K562 (cell line): ENCODE results near the gene SEPTIN8. TPM values are rescaled to one million over a fixed set of nuclear protein-coding genes. Genes with fewer than 3 reads are reported as not detected.

ENCODE experiments used
- ATAC-seq: fragments of 200-7000 bp; cut with Tn5 transposase; 3 replicates; pipeline ENCODE4 v1.9.1; 2020; ENCODE audit warnings: moderate library complexity
- BruUV-seq: library from RNA; stranded (reverse); fragments of 400-500 nt; replicated peaks from 2 replicates; lab custom pipeline; 2021; lab: Mats Ljungman, UMichigan
- CTCF ChIA-PET: fragments of 300-600 bp; formaldehyde crosslinking; extraction: SDS; loops from one replicate; lab custom pipeline; 2021; ENCODE audit warnings: low intra/inter-chr PET ratio; lab: Yijun Ruan, JAX
- POLR2A ChIA-PET: fragments of 300-600, 350-650 bp; sonication (Branson Sonifier 250); formaldehyde crosslinking; extraction: SDS; loops from one replicate; lab custom pipeline; 2021; ENCODE audit warnings: antibody characterized with exemption, inconsistent platforms; lab: Yijun Ruan, JAX
- DNase-seq, 4 experiments: peaks; one replicate each; pipeline versions ENCODE4 v3.0.0 to v3.0.0-alpha.2; 2011 to 2018; ENCODE audit warnings: low spot score in 3 of 4, mixed read lengths in 3 of 4; ENCODE audit errors: extremely low read depth in 1 of 4
- FAIRE-seq: peaks from 2 replicates; lab custom pipeline; 2011; peaks lifted over from hg19 to GRCh38; lab: Jason Lieb, UNC
- H2AFZ ChIP-seq: 2 replicates; pipeline ENCODE4 v1.6.0; 2011; ENCODE audit warnings: low read depth, low read length, control low read depth, inconsistent platforms
- H3K27ac ChIP-seq: fragments of 200-600 bp; 3 replicates; pipeline ENCODE4 v1.8.0; 2011; ENCODE audit warnings: low read depth, mild to moderate bottlenecking, control low read depth, inconsistent platforms, low read length, moderate library complexity, mixed read lengths; ENCODE audit errors: extremely low read depth
- H3K27me3 ChIP-seq, 2 experiments: fragments of 300-600 bp in 1 of 2; 2 replicates in 1 of 2; 3 replicates in 1 of 2; pipeline versions ENCODE4 v1.6.0 to v1.8.0; 2011; ENCODE audit warnings: inconsistent platforms in 2 of 2, low read length in 2 of 2, mild to moderate bottlenecking in 1 of 2, mixed read lengths in 1 of 2, moderate library complexity in 1 of 2; ENCODE audit not compliant: control insufficient read depth in 2 of 2, insufficient read depth in 2 of 2
- H3K36me3 ChIP-seq: fragments of 300-600 bp; 3 replicates; pipeline ENCODE4 v1.8.0; 2011; ENCODE audit warnings: mild to moderate bottlenecking, low read length, inconsistent platforms; ENCODE audit not compliant: control insufficient read depth, insufficient read depth
- H3K4me1 ChIP-seq, 2 experiments: fragments of 200-600 bp in 1 of 2; replicated peaks in 1 of 2; 2 replicates in 1 of 2; 3 replicates in 1 of 2; pipeline versions ENCODE4 v1.5.1 to v1.8.0; 2011; ENCODE audit warnings: inconsistent platforms in 2 of 2, low read length in 2 of 2, mild to moderate bottlenecking in 1 of 2, mixed read lengths in 1 of 2, moderate library complexity in 1 of 2; ENCODE audit not compliant: control insufficient read depth in 2 of 2, insufficient read depth in 2 of 2
- H3K4me2 ChIP-seq: 2 replicates; pipeline ENCODE4 v1.6.1; 2011; ENCODE audit warnings: low read length, control low read depth, inconsistent platforms, mixed read lengths; ENCODE audit not compliant: insufficient read depth
- H3K4me3 ChIP-seq: fragments of 200-600 bp; sonication (generic), shearing (Covaris generic); 2 replicates; pipeline ENCODE4 v1.5.1; 2016; ENCODE audit warnings: control low read depth, inconsistent platforms
- H3K79me2 ChIP-seq: fragments of 200-600 bp; 3 replicates; pipeline ENCODE4 v1.8.0; 2011; ENCODE audit warnings: low read length, inconsistent platforms; ENCODE audit not compliant: control insufficient read depth, insufficient read depth
- H3K9ac ChIP-seq, 2 experiments: 2 replicates each; pipeline versions ENCODE4 v1.6.0 to v1.6.1; 2011; ENCODE audit warnings: low read depth in 2 of 2, low read length in 2 of 2, control low read depth in 1 of 2, inconsistent platforms in 1 of 2, mild to moderate bottlenecking in 1 of 2, mixed read lengths in 1 of 2; ENCODE audit not compliant: insufficient read depth in 1 of 2
- H3K9me1 ChIP-seq: one replicate; pipeline ENCODE4 v1.6.0; 2011; ENCODE audit warnings: inconsistent platforms, mild to moderate bottlenecking, low read length, moderate library complexity; ENCODE audit not compliant: control insufficient read depth, insufficient read depth
- H3K9me3 ChIP-seq: replicated peaks from 2 replicates; pipeline ENCODE4 v1.5.1; 2011; ENCODE audit warnings: low read depth, low read length, inconsistent platforms; ENCODE audit not compliant: control insufficient read depth, insufficient read depth
- H4K20me1 ChIP-seq: replicated peaks from 2 replicates; pipeline ENCODE4 v1.6.1; 2011; ENCODE audit warnings: low read length, inconsistent platforms, mixed read lengths; ENCODE audit not compliant: control insufficient read depth, insufficient read depth
- ERF ChIP-seq: fragments of 450-650 bp; formaldehyde crosslinking; IDR thresholded peaks from 2 replicates; pipeline ENCODE4 v1.4.0; 2020; ENCODE audit warnings: mild to moderate bottlenecking, mixed read lengths
- FIP1L1 ChIP-seq: fragments of 200-400 bp; formaldehyde crosslinking; IDR thresholded peaks from 2 replicates; pipeline ENCODE4 v1.6.1; 2018; ENCODE audit warnings: mild to moderate bottlenecking, low read depth, low read length; ENCODE audit not compliant: poor library complexity, severe bottlenecking
- HNRNPL ChIP-seq: fragments of 200-400 bp; formaldehyde crosslinking; IDR thresholded peaks from 2 replicates; pipeline ENCODE4 v1.6.1; 2017; ENCODE audit warnings: low read depth, mild to moderate bottlenecking, low read length
- ID3 ChIP-seq, 2 experiments: fragments of 250-450 bp in 1 of 2; fragments of 450-650 bp in 1 of 2; sonication (Bioruptor Pico) in 1 of 2; IDR thresholded peaks; 2 replicates each; pipeline versions ENCODE4 v1.6.1 to v1.8.0; 2016 to 2021; ENCODE audit warnings: mild to moderate bottlenecking in 2 of 2, moderate library complexity in 2 of 2, missing compliant biosample characterization in 1 of 2, missing genetic modification characterization in 1 of 2
- PHF8 ChIP-seq: fragments of 200-600 bp; sonication (generic); IDR thresholded peaks from 2 replicates; pipeline ENCODE4 v1.6.1; 2012; ENCODE audit warnings: mixed run types, mild to moderate bottlenecking, inconsistent platforms, low read length, moderate library complexity, borderline replicate concordance
- REST ChIP-seq, 2 experiments: fragments of 450-650 bp; formaldehyde crosslinking in 1 of 2; IDR thresholded peaks; 2 replicates each; pipeline versions ENCODE4 v1.4.0 to v1.6.1; 2014 to 2020; ENCODE audit warnings: mild to moderate bottlenecking in 2 of 2, borderline replicate concordance in 1 of 2, low read depth in 1 of 2
- SREBF1 ChIP-seq: fragments of 150-350 bp; IDR thresholded peaks from 2 replicates; pipeline ENCODE4 v1.6.1; 2014; ENCODE audit warnings: antibody characterized with exemption, low read depth, low read length, borderline replicate concordance
- TAL1 ChIP-seq: fragments of 450-650 bp; IDR thresholded peaks from 2 replicates; pipeline ENCODE4 v1.6.1; 2016; ENCODE audit warnings: mild to moderate bottlenecking
- TEAD4 ChIP-seq, 2 experiments: sonication (generic) in 1 of 2; formaldehyde crosslinking in 1 of 2; IDR thresholded peaks; 2 replicates each; pipeline versions ENCODE4 v1.6.1 to v1.8.0; 2012 to 2022; ENCODE audit warnings: borderline replicate concordance in 1 of 2, inconsistent platforms in 1 of 2, low read length in 1 of 2, mild to moderate bottlenecking in 1 of 2, missing genetic modification reagents in 1 of 2
- ZNF224 ChIP-seq: sonication (generic); formaldehyde crosslinking; IDR thresholded peaks from 2 replicates; pipeline ENCODE4 v1.8.0; 2022; ENCODE audit warnings: mild to moderate bottlenecking, missing genetic modification reagents
- ZNF445 ChIP-seq: fragments of 250-450 bp; sonication (Bioruptor Pico); IDR thresholded peaks from 2 replicates; pipeline ENCODE4 v1.4.0; 2020; ENCODE audit warnings: low read depth, mild to moderate bottlenecking, moderate library complexity
- ZNF77 ChIP-seq: fragments of 250-450 bp; sonication (Bioruptor Pico); IDR thresholded peaks from 2 replicates; pipeline ENCODE4 v1.5.0; 2020
- ZNF780A ChIP-seq: fragments of 250-450 bp; sonication (Bioruptor Pico); IDR thresholded peaks from 2 replicates; pipeline ENCODE4 v1.5.0; 2021; ENCODE audit warnings: mild to moderate bottlenecking
- WGBS: fragments of 100-300 bp; shearing (Covaris generic); methylation state at CpG from one replicate; pipeline ENCODE4 v1.1.6; 2016; ENCODE audit warnings: low coverage, mixed read lengths; ENCODE audit not compliant: insufficient coverage; ENCODE audit errors: missing lambda C conversion rate; 5-methylcytosine and 5-hydroxymethylcytosine counted together
- in situ Hi-C: fragments of 300-500 bp; cut with MboI; formaldehyde crosslinking; loops from 4 replicates; pipeline ENCODE4 v1.15.0; 2018; ENCODE audit warnings: inconsistent platforms, mixed read lengths
- intact Hi-C: fragments of 100-400 bp; cut with micrococcal nuclease; formaldehyde crosslinking; loops from 2 replicates; pipeline ENCODE4 v1.14.2; 2022
- polyA plus RNA-seq, 8 experiments: library from polyadenylated mRNA; depleted of rRNA in 4 of 8; stranded (reverse) in 5 of 8; unstranded in 3 of 8; fragments of >200 nt; fragmentation: Nextera tagmentation in 2 of 8; fragmentation: Illumina TruSeq in 1 of 8; extraction: Ambion mirVana in 2 of 8; extraction: Trizol in 1 of 8; gene quantifications; 2 replicates each; pipeline versions ENCODE4 v1.2.1 to v1.2.3, GENCODE V29; 2011 to 2014; ENCODE audit warnings: inconsistent platforms in 1 of 8, missing spikeins in 1 of 8
- total RNA-seq, 7 experiments: library from RNA; depleted of rRNA in 6 of 7; stranded (reverse); fragments of >200 nt in 6 of 7; fragmentation: Illumina TruSeq in 2 of 7; extraction: Trizol in 2 of 7; gene quantifications; 2 replicates each; pipeline versions ENCODE4 v1.2.1 to v1.2.3, GENCODE V29; 2011 to 2021; ENCODE audit warnings: low replicate concordance in 1 of 7

The SEPTIN8 gene
- total and polyA plus RNA-seq, 9 of the 15 experiments (the other 6 are each of a cell fraction or from before 2014, with no cell fraction given) = 19.3 to 142 (median 101) TPM

DNA sequence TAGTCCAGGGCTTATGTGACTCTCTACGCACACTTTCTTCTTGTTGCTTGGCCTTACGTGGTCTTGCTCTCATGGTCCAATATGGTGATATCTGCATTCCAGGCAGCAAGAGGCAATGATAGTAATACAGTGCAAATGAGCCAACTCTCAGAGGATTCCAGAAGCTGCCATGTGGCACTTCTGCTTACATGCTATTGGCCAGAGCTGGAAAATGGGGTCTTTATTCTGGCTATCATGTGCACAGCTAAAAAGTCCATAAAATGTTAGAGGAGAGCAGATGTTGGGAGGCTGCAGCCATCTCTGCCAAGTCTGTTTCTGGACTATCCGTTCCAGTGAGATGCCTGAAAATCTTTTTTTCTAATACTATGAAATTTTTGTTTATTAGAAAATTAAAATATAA, 2.9 kb upstream of the SEPTIN8 start:
- H4K20me1 ChIP-seq = no peaks in the 10 kb centered on the region
- peak overlapping the region; percentile 33 for H3K27ac ChIP-seq
- no peak overlapping the region for H3K4me3 ChIP-seq
- BruUV-seq = no TSS peak
- H3K4me1 ChIP-seq = peaks cover 28 to 41% of the 10 kb centered on the region in 2 experiments
- intact Hi-C loops (loop anchor here (2.0 kb wide), 1 partner anchor 41 kb away; no protein-coding TSS in a partner anchor), in situ Hi-C loops (loop anchor here (10.0 kb wide), 1 partner anchor 1835 kb away; no protein-coding TSS in a partner anchor)
- FAIRE-seq = peak; percentile 49
- WGBS = 38% methylated on average over 3 of the region's 3 CpGs
- CTCF ChIA-PET = no interaction called here
- ATAC-seq = 0 out of 3 replicates have a peak, but pooled peaks have one; percentile 1
- no peak for DNase-seq
- peaks cover 34% of the 10 kb centered on the region for H3K79me2 ChIP-seq
- no peak overlapping the region for H3K9ac ChIP-seq
- no peaks in the 10 kb centered on the region for H3K27me3 ChIP-seq
- no peaks in the 10 kb centered on the region for H3K9me1 ChIP-seq
- H3K4me2 ChIP-seq = peak overlapping the region; percentile 34; the same call in 1 of the 2 replicates
- H3K9me3 ChIP-seq = no peaks in the 10 kb centered on the region
- POLR2A ChIA-PET = interaction anchor here (0.5 to 1.4 kb wide), 4 partner anchors 13 to 564 kb away, joined by 3 to 4 read pairs (median 4); no protein-coding TSS in a partner anchor
- H2AFZ ChIP-seq = peak overlapping the region; percentile 84
- H3K36me3 ChIP-seq = peaks cover 4% of the 10 kb centered on the region; the same call in 1 of the 3 replicates
- TF ChIP-seq ID3 (CRISPR knock-in tag; IDR thresholded peaks at IDR 0.05) (no peak), ID3 (tag; IDR thresholded peaks at IDR 0.05) (0 out of 2 replicates have a peak, but pooled peaks have one; percentile 18), HNRNPL (no peak), REST (IDR thresholded peaks at IDR 0.05; ENCODE audit: borderline replicate concordance) (no peak), REST (CRISPR knock-in tag; IDR thresholded peaks at IDR 0.05; ENCODE audit: low read depth) (no peak), SREBF1 (no peak), ERF (no peak), ZNF780A (CRISPR knock-in tag) (no peak), ZNF77 (CRISPR knock-in tag) (no peak), TEAD4 (IDR thresholded peaks at IDR 0.05; ENCODE audit: low read length) (peak; percentile 28; the same call in 1 of the 2 replicates), TEAD4 (CRISPR knock-in tag; IDR thresholded peaks at IDR 0.05; ENCODE audit: borderline replicate concordance) (no peak), ZNF224 (CRISPR knock-in tag) (no peak), FIP1L1 (no peak), TAL1 (no peak), ZNF445 (CRISPR knock-in tag) (no peak), PHF8 (no peak)
